Effector CD4-positive, alpha-beta T cell (primary cell): ENCODE measurements around the gene RAD23A.
"Not testable (repeated sequence)": the region's sequence is repeated elsewhere in the genome, so short reads cannot be mapped to it uniquely, and the experiment has no call there.

Experiments
- DNase-seq: peaks from one replicate; pipeline ENCODE4 v3.0.0-alpha.2; 2020

The RAD23A gene

GRCh38 chr19:12955996-12956395 lies 10.3 kb downstream of the RAD23A start:
- no peak for DNase-seq

DNA sequence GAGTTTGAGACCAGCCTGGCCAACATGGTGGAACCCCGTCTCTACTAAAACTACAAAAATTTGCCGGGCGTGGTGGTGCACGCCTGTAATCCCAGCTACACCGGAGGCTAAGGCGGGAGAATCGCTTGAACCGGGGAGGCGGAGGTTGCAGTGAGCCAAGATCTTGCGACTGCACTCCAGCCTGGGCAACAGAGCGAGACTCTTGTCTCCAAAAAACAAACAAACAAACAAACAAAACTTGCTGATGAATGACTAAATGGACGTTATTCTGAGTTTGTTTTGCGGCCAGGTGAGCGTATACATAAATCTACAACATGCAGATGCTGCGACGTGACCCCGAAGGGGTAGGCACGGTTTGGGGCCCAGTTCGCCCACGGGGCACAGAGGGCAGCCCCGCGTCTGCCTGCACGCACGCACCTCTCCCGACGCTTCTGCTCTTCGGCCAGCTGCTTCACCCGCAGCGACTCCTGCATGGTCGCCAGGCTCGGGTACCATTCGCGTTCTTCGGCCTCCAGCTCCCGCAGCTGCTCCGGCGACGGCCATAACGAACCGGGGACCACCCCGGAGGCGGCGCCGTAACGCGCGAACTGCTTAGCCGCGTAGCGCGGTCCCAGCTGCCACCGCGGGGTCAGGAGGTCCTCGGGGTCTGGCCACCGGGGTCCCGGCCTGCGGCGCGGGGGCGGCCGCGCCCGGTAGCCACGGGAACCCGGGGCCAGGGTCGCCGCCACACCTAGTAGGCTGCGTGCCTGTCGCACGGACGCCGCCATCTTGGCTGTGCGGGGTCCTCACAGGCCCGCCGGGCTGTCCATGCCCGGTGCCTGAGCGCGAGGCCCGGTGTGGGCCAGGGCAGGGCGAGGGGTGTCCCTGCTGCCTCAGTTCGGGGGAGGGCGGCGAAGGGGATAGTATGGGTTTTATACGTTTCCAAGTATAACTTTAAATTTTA lies 11.1 kb downstream of the RAD23A start, which contains the start of gene GADD45GIP1:
GADD45GIP1 (minus strand) TSS at position 778 of the 943 bp plus-strand sequence; CDS start at position 767, 11 bp downstream.
- peak; percentile 69 for DNase-seq

GRCh38 chr19:12957389-12957952 lies 11.8 kb downstream of the RAD23A start:
- DNase-seq: not testable (repeated sequence)

- DNase-seq: no peak
Observed at GRCh38 chr19:12959481-12959880, 13.8 kb downstream of the RAD23A start.

DNA sequence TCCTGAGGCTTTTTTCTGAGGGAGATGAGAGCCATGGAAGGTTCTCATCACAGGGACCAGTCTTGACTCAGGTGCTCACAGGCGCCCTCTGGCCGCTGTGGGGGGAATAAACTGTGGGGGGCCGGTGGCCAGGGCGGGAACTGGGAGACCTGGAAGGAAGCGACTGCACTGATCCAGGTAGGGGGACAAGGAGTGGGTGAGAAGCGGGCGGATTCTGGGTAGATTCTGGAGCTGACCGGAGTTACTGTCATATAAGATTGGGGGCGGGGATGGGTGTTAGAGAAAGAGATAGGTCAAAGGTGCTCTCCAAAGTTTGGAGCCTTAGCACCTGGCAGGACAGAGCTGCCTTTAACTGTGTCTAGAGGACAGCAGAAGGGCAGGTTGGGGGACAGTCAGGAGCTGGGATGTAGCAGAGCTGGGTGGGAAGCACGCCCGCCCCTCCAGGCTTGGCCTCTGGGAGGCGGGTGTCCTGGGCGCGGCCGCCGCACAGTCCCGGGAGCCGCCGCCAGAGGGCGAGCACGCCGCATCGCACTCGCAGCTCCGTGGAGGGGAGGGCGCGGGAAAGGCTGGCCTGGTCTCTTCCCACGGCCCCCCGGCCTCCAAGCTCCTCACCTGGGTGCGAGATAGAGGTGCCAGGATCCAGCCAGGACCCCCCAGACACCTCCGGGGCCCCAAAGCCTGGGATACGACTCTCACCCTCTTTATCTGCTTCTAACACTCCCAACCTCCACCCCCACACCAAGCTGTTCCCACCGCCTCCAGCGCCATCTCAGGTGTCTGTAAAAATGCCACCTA lies 19.6 kb downstream of the RAD23A start:
- DNase-seq: peak; percentile 66

GRCh38 chr19:12965812-12966135 lies 20.1 kb downstream of the RAD23A start:
- DNase-seq: no peak

DNA sequence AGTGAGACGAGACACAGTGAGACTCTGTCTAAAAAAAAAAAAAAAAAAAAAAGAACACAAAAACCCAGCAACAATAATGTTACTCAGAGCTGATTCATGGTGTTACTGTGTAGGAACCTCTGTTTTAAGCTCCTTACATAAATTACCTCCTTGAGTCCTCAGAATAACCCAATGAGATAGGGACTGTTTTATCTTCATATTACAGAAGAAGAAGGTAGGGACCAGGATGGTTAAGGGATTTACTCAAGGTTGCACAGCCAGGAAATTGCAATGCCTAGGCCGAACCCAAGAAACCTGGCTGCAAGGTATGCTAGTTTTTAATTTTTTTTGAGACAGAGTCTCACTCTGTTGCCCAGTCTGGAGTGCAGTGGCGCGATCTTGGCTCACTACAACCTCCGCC lies 22.2 kb downstream of the RAD23A start:
- DNase-seq: no peak

DNA sequence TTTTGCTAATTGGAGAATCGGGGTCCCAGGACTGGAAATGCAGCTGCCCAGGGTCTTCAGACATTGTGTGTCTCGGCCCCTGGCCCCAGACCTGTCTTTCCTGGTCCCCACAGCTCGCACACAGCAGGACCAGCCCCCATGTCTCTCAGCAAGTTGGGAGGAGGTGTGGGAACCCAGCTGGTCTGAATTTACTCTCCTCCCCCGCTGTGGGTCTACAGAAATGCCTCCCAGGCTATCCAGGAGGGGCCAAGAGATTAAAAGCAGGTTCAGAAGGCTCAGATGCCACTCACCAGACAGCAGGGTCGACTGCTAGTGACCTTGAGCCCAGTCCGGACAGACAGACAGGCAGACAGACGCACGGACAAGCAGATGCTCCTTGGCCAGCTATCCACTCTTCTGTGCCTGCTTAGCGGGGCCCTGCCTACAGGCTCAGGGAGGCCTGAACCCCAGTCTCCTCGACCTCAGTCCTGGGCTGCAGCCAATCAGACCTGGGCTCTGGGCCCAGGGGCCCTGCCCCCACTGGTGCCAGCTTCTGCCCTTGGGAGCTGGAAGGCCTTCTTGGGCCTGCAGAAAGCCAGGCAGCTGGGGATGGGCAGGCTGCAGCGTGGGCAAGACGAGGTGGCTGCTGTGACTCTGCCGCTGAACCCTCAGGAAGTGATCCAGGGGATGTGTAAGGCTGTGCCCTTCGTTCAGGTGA lies 23.8 kb downstream of the RAD23A start, which contains the start of gene DAND5:
DAND5 (plus strand) TSS at position 285 of the 697 bp plus-strand sequence; CDS start at position 370, 85 bp downstream.
- no peak for DNase-seq

DNA sequence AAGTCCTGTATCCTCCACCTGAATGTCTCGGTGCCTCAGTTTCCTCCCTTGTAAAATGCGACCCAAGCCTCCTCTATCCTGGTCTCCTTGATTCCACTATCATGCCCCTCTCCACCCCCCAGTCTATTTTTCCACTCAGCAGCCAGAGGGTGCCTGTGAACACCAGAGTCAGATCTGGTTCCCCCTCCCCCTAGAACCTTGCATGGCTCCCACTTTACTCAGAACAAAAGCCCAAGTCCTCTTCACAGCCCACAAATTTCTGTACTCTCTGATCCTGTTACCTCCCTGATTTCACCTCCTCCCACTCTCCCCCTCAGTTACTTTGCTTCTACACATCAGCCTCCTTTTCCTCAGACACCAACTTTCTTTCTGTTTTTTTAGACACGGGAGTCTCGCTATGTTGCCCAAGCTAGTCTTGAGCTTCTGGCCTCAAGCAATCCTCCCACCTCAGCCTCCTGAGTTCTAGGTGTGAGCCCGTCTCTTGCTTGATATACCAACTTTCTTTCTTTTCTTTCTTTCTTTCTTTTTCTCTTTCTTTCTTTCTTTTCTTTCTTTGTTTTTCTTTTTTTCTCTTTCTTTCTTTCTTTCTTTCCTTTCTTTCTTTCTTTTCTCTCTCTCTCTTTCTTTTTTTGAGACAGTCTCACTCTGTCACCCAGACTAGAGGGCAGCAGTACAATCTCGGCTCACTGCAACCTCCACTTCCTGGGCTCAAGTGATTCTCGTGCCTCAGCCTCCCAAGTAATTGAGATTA lies 24.6 kb downstream of the RAD23A start:
- DNase-seq: no peak

- DNase-seq: no peak
Observed at GRCh38 chr19:12973236-12973635, 27.6 kb downstream of the RAD23A start.

DNA sequence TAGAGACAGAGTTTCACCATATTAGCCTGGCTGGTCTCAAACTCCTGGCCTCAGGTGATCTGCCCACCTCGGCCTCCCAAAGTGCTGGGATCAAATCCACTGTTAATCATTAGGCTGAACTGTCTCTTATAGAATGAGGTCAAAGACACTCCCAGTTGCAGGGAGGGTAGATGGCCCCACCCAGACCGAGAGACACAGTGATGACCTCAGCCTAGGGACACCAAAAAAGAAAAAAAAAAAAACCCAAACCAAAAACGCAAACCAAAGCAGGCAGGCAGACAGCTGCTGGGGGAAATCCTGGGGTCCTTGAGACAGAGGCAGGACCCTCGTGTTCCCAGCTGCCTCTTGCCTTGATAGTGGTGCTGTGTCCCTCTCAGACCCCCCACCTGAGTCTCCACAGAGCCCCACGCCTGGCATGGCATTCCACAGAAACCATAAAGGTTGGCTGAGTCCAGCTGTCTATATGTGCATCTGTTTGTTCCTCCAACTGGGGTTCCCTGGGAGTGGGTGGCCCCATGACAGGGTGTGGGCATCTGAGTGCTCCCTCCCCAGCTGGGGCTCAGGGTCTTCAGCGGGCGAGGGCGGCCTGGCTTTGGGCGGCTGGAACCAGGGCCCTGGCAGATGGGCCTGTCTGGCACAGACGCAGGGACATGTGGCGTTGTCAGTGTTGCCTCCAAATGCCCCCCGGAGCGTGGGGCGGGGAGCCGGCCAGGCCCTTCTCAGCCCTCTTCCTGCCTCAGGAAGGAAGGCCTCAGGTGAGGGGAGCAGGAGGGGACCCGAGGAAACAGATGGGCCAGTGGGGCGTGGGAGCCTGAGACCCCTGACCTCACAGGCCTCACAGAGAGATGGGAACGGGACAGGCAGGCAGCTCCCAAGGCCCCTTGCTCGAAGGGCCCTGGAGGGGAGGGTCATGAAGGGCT lies 28.9 kb downstream of the RAD23A start:
- DNase-seq: no peak

GRCh38 chr19:12975221-12975741 lies 29.6 kb downstream of the RAD23A start:
- DNase-seq: no peak

- not testable (repeated sequence) for DNase-seq
Observed at GRCh38 chr19:12976109-12976508, 30.4 kb downstream of the RAD23A start.

GRCh38 chr19:12979974-12980373 lies 34.3 kb downstream of the RAD23A start:
- no peak for DNase-seq

DNA sequence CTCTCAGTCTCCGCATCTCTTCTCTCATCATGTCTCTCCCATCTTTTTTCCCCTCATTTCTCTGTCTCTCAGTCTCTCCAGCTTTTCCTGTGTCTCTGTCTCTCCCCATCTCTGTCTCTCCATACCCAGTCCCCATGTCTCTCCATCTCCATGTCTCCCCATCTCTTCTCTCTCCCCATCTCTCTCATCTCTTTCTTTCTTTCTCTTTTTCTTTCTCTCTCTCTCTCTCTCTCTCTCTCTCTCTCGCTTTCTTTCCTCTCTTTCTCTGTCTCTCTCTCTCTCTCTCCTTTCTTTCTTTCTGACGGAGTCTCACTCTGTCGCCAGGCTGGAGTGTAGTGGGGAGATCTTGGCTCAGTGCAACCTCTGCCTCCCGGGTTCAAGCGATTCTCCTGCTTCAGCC lies 37.0 kb downstream of the RAD23A start:
- DNase-seq: no peak

DNA sequence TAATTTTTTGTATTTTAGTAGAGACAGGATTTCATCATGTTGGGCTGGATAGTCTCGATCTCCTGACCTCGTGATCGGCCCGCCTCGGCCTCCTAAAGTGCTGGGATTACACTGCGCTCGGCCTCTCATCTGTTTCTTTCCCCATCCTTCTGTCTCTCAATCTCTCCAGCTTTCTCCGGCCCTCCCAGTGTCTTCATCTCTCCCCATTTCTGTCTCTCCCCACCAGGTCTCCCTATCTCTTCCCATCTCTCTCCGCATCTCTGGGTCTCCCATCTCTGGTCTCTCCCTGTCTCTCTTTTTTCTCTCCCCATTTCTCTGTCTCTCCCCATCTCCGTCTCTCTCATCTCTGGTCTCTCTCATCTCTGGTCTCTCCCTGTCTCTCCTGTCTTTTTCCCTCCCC lies 37.4 kb downstream of the RAD23A start:
- DNase-seq: no peak

- peak; percentile 69 for DNase-seq
Observed at GRCh38 chr19:12983542-12984142, 38.0 kb downstream of the RAD23A start.

DNA sequence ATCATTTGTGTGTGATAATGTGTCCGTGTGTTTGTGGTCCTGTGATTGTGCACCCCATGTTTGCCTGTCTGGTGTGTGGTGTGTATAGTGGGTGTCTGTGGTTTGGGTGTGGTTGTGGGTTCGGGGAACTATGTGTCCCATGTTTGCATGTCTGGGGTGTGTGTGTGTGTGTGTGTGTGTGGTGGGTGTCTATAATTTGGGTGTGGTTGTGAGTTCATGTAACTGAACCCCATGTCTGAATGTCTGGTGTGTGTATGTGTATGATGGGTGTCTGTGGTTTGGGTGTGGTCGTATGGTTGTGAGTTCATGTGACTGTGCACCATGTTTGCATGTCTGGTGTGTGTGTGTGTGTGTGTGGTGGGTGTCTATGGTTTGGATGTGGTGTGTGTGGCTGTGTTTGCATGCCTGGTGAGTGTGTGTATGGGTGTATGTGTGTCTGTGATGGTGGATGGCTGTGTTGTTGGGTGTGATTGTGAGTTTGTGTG lies 38.5 kb downstream of the RAD23A start:
- DNase-seq: no peak

DNA sequence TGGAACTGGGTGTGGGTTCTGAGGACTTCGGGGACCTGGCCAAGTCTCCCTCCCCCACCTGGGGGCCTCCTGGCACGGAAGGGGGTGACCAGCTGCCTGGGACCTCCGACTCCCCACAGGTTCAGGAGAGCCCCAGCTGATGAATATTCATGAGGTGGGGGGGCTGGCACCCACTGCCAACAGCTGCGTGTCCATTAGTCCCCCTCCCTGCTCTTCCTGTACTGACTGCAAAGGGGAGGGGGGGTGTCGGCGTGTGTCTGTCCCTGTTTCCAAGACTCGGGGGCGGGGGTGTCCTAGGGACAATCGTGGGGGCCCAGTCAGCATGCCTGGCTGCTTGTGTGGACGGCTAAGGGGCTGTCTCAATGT lies 39.0 kb downstream of the RAD23A start:
- no peak for DNase-seq
